Fibroblast of mammary gland (primary cell): Measurements from ENCODE around the gene RALGDS.
"Not testable (repeated sequence)": the region's sequence is repeated elsewhere in the genome, so short reads cannot be mapped to it uniquely, and the experiment has no call there.

ENCODE experiments used
- DNase-seq: peaks from one replicate; pipeline ENCODE4 v3.0.0-alpha.2; 2010; ENCODE audit warnings: low read depth
- H3K4me3 ChIP-seq: 2 replicates; pipeline ENCODE4 v1.5.1; 2011; ENCODE audit warnings: low read depth, mild to moderate bottlenecking, low read length, moderate library complexity; ENCODE audit not compliant: control insufficient read depth
- CTCF ChIP-seq: conservative IDR thresholded peaks from 2 replicates; pipeline ENCODE4 v1.5.1; 2011; ENCODE audit warnings: low read depth, low read length, inconsistent platforms; ENCODE audit not compliant: control insufficient read depth, insufficient read depth

Gene RALGDS

DNA sequence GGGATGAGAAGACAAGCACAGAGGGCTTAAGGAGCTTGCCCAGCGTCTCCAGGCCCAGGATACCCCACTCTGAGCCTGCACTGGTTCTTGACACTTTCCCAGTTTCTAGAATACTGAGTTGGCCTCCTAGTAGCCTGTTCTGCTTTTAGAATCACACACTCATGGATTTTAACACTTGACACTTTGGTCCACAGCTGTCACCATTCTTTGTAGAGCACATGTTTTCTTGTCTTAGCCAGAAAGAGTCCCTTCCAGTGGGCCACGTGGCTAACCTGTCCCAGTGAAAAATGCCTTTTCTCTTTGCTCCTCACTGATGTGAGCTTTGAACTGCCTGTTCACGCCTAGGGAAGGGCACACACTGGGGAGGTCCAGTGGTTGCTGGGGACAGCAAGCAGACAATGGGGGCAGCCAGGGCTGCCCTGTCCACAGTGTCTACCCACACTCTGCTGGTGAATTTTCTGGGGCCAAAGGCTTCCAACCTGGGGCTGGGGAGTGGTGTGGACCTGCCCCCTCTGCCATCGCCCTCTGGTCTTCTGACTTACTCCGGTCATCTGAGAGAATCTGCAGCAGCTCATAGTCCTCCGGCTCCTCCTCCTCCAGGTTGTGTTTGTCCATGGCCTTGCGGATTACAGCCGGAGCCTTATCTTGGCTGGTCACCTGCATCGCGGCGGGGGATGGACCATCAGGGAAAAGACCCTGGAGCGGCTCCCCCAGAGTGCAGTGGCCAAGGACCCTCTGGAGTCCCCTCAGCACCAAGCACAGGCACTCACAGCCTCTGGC lies 21.1 kb downstream of the RALGDS start:
- DNase-seq = no peak
- no peak for TF ChIP-seq CTCF
- H3K4me3 ChIP-seq = no peak overlapping the region

- no peak overlapping the region for H3K4me3 ChIP-seq
- no peak for TF ChIP-seq CTCF
- DNase-seq = no peak
Measured at GRCh38 chr9:133098871-133099270, 22.2 kb downstream of the RALGDS start.

DNA sequence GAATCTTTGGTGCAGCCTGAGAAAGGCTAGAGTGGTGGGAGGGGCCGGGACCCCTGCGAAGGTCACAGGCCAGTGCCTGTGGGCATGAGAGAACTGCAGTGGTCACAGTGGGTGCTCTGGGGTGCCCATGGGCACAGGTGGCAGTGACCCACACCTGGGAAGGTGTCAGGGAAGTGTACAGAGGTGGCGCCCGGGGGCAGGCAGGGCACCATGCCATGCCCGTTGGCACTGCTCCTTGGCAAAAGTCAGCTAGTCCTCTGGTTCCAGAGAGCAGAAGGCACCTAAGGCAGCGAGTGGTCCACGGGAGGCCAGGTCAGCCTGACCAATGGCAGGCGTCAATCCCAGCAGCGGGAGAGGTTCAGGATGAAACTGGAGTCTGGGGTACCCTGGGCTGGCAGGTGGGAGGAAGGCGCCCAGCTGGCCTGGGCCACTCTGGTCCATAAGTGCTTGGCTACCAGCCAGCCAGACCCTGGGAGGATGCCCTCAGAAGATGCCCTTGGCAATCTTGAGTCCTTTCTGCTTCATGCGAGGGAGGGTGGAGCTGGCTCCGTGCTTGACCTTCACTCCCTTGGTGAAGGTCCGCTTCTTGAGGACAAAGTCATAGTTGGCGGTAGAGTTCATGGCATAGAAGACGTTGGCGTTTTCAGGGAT lies 22.8 kb downstream of the RALGDS start:
- DNase-seq = no peak
- no peak for TF ChIP-seq CTCF
- no peak overlapping the region for H3K4me3 ChIP-seq

- DNase-seq = no peak
- no peak for TF ChIP-seq CTCF
- no peak overlapping the region for H3K4me3 ChIP-seq
Measured at GRCh38 chr9:133094842-133095393, 26.1 kb downstream of the RALGDS start.

GRCh38 chr9:133094351-133094750 lies 26.7 kb downstream of the RALGDS start:
- H3K4me3 ChIP-seq, DNase-seq: not testable (repeated sequence)

DNA sequence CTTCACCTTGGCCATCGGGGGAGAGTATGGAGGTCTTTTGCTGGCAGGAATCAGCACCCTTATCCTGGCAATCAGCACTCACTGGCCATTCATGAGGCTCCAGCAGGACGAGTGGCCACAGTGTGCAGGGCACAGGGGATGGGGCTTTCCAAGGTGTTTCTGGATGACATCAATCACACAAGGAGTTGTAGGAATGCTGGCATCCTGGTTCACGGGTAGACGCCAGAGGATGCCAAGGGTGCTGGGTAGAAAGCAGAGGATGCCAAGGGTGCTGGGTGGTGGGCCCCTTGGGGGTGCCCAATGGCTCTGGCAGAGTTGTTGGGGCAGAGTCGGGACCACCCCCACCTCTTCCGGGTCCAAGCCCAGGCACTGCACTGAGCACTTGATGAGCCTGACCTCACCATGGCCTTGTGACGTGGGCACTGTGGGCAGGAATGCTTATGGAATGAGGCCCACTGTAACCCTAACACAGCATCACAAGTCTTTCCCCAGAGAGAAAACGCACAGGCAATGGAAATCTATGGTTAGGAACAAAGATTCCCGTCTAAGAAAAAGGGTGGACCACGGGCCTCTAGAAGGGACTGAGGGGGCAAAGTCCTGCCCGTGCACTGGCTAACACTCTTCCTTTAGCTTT lies 30.2 kb downstream of the RALGDS start:
- no peak overlapping the region for H3K4me3 ChIP-seq
- no peak for TF ChIP-seq CTCF
- DNase-seq = no peak

DNA sequence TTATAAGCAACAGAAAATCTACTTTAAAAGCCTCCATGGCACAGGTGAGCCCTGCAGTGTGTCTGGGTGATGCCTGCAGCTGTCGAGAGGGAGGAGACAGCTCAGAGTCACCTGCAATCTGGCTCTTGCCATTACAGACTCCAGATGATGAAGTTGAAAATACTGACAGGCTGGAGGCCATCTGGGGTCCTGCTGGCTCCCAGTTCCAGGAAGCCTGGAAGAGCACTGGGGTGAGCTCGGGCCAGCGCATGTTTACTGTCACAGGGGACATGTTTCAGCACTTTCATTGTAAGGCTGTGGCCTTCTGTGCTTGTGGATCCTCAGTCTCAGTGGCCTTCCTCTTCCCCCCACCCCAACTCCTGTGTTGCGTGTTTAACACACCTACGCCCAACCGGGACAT lies 30.9 kb downstream of the RALGDS start:
- H3K4me3 ChIP-seq = no peak overlapping the region
- DNase-seq = no peak
- no peak for TF ChIP-seq CTCF
